Measurements from ENCODE around the gene CADM4.

CADM4 gene

GRCh38 chr19:43598445-43599240, 41.0 kb downstream of the CADM4 start:
- Histone ChIP-seq H3K27ac (ENCODE audit: low read length) (no peak overlapping the region), H3K9me3 (ENCODE audit: insufficient read depth, low read depth, low read length) (no peaks in the 10 kb centered on the region), H3K36me3 (ENCODE audit: insufficient read depth, low read depth, low read length) (peaks cover 40% of the 10 kb centered on the region), H3K9ac (ENCODE audit: low read depth, low read length) (no peak overlapping the region), H3K27me3 (ENCODE audit: insufficient read depth, low read length) (no peaks in the 10 kb centered on the region), H3K4me1 (ENCODE audit: insufficient read depth, low read length) (peaks cover 7% of the 10 kb centered on the region; the same call in 1 of the 2 replicates), H3K4me3 (ENCODE audit: low read length) (no peak overlapping the region)

- H3K9ac ChIP-seq (ENCODE audit: low read depth, low read length): peak overlapping the region; percentile 96
- peaks cover 47% of the 10 kb centered on the region for H3K36me3 ChIP-seq (ENCODE audit: insufficient read depth, low read depth, low read length)
- H3K27me3 ChIP-seq (ENCODE audit: insufficient read depth, low read length): no peaks in the 10 kb centered on the region
- no peaks in the 10 kb centered on the region for H3K9me3 ChIP-seq (ENCODE audit: insufficient read depth, low read depth, low read length)
- no peak overlapping the region for H3K27ac ChIP-seq (ENCODE audit: low read length)
- peak overlapping the region; percentile 96 for H3K4me3 ChIP-seq (ENCODE audit: low read length)
- peaks cover 7% of the 10 kb centered on the region; the same call in 1 of the 2 replicates for H3K4me1 ChIP-seq (ENCODE audit: insufficient read depth, low read length)
Observed at GRCh38 chr19:43597876-43598275, 41.8 kb downstream of the CADM4 start.

GRCh38 chr19:43596842-43597461, 42.7 kb downstream of the CADM4 start:
- peak overlapping the region; percentile 96 for H3K4me3 ChIP-seq (ENCODE audit: low read length)
- H3K9me3 ChIP-seq (ENCODE audit: insufficient read depth, low read depth, low read length): no peaks in the 10 kb centered on the region
- H3K36me3 ChIP-seq (ENCODE audit: insufficient read depth, low read depth, low read length): peaks cover 51% of the 10 kb centered on the region
- peaks cover 7% of the 10 kb centered on the region; the same call in 1 of the 2 replicates for H3K4me1 ChIP-seq (ENCODE audit: insufficient read depth, low read length)
- H3K9ac ChIP-seq (ENCODE audit: low read depth, low read length): peak overlapping the region; percentile 96
- peak overlapping the region; percentile 84 for H3K27ac ChIP-seq (ENCODE audit: low read length)
- H3K27me3 ChIP-seq (ENCODE audit: insufficient read depth, low read length): no peaks in the 10 kb centered on the region

GRCh38 chr19:43595999-43596841, 43.4 kb downstream of the CADM4 start, which contains the start of the genes IRGQ and ZNF576:
Gene IRGQ (minus strand): TSS chr19:43596134. CDS start chr19:43595338, 796 bp downstream.
Gene ZNF576 (plus strand): TSS chr19:43596595. CDS start chr19:43597109, 514 bp downstream.
- H3K36me3 ChIP-seq (ENCODE audit: insufficient read depth, low read depth, low read length): peaks cover 47% of the 10 kb centered on the region
- H3K9me3 ChIP-seq (ENCODE audit: insufficient read depth, low read depth, low read length): no peaks in the 10 kb centered on the region
- H3K27me3 ChIP-seq (ENCODE audit: insufficient read depth, low read length): no peaks in the 10 kb centered on the region
- peak within 1 kb of the TSS; percentile 97 for H3K4me3 ChIP-seq (ENCODE audit: low read length)
- peak within 1 kb of the TSS; percentile 96 for H3K9ac ChIP-seq (ENCODE audit: low read depth, low read length)
- H3K4me1 ChIP-seq (ENCODE audit: insufficient read depth, low read length): peaks cover 7% of the 10 kb centered on the region; the same call in 1 of the 2 replicates
- H3K27ac ChIP-seq (ENCODE audit: low read length): peak within 1 kb of the TSS; percentile 84

GRCh38 chr19:43595605-43595998, 44.0 kb downstream of the CADM4 start:
- peak overlapping the region; percentile 97 for H3K4me3 ChIP-seq (ENCODE audit: low read length)
- H3K27me3 ChIP-seq (ENCODE audit: insufficient read depth, low read length): no peaks in the 10 kb centered on the region
- H3K4me1 ChIP-seq (ENCODE audit: insufficient read depth, low read length): peaks cover 7% of the 10 kb centered on the region; the same call in 1 of the 2 replicates
- H3K27ac ChIP-seq (ENCODE audit: low read length): no peak overlapping the region
- peaks cover 52% of the 10 kb centered on the region for H3K36me3 ChIP-seq (ENCODE audit: insufficient read depth, low read depth, low read length)
- H3K9me3 ChIP-seq (ENCODE audit: insufficient read depth, low read depth, low read length): no peaks in the 10 kb centered on the region
- peak overlapping the region; percentile 95 for H3K9ac ChIP-seq (ENCODE audit: low read depth, low read length)

- no peaks in the 10 kb centered on the region for H3K9me3 ChIP-seq (ENCODE audit: insufficient read depth, low read depth, low read length)
- peak overlapping the region; percentile 95 for H3K9ac ChIP-seq (ENCODE audit: low read depth, low read length)
- H3K27ac ChIP-seq (ENCODE audit: low read length): no peak overlapping the region
- peaks cover 55% of the 10 kb centered on the region for H3K36me3 ChIP-seq (ENCODE audit: insufficient read depth, low read depth, low read length)
- H3K4me3 ChIP-seq (ENCODE audit: low read length): peak overlapping the region; percentile 97
- H3K27me3 ChIP-seq (ENCODE audit: insufficient read depth, low read length): no peaks in the 10 kb centered on the region
- peaks cover 7% of the 10 kb centered on the region; the same call in 1 of the 2 replicates for H3K4me1 ChIP-seq (ENCODE audit: insufficient read depth, low read length)
Observed at GRCh38 chr19:43594710-43595604, 44.7 kb downstream of the CADM4 start.

- no peak overlapping the region for H3K27ac ChIP-seq (ENCODE audit: low read length)
- H3K27me3 ChIP-seq (ENCODE audit: insufficient read depth, low read length): no peaks in the 10 kb centered on the region
- no peak overlapping the region for H3K9ac ChIP-seq (ENCODE audit: low read depth, low read length)
- H3K9me3 ChIP-seq (ENCODE audit: insufficient read depth, low read depth, low read length): no peaks in the 10 kb centered on the region
- peaks cover 48% of the 10 kb centered on the region for H3K36me3 ChIP-seq (ENCODE audit: insufficient read depth, low read depth, low read length)
- peak overlapping the region; percentile 97; the same call in 1 of the 2 replicates for H3K4me3 ChIP-seq (ENCODE audit: low read length)
- peaks cover 7% of the 10 kb centered on the region; the same call in 1 of the 2 replicates for H3K4me1 ChIP-seq (ENCODE audit: insufficient read depth, low read length)
Observed at GRCh38 chr19:43594081-43594697, 45.5 kb downstream of the CADM4 start.

- no peak overlapping the region for H3K27ac ChIP-seq (ENCODE audit: low read length)
- H3K4me3 ChIP-seq (ENCODE audit: low read length): no peak overlapping the region
- H3K9ac ChIP-seq (ENCODE audit: low read depth, low read length): no peak overlapping the region
- peaks cover 7% of the 10 kb centered on the region; the same call in 1 of the 2 replicates for H3K4me1 ChIP-seq (ENCODE audit: insufficient read depth, low read length)
- H3K9me3 ChIP-seq (ENCODE audit: insufficient read depth, low read depth, low read length): no peaks in the 10 kb centered on the region
- H3K27me3 ChIP-seq (ENCODE audit: insufficient read depth, low read length): no peaks in the 10 kb centered on the region
- H3K36me3 ChIP-seq (ENCODE audit: insufficient read depth, low read depth, low read length): peaks cover 35% of the 10 kb centered on the region
Observed at GRCh38 chr19:43592800-43593350, 46.8 kb downstream of the CADM4 start.

GRCh38 chr19:43591904-43592772, 47.5 kb downstream of the CADM4 start:
- Histone ChIP-seq H3K27me3 (ENCODE audit: insufficient read depth, low read length) (no peaks in the 10 kb centered on the region), H3K4me1 (ENCODE audit: insufficient read depth, low read length) (peaks cover 2% of the 10 kb centered on the region; the same call in 1 of the 2 replicates), H3K36me3 (ENCODE audit: insufficient read depth, low read depth, low read length) (peaks cover 33% of the 10 kb centered on the region)

More at GRCh38 chr19:43591904-43592772, 47.5 kb downstream of the CADM4 start:
- no peak overlapping the region for H3K4me3 ChIP-seq (ENCODE audit: low read length)
- H3K9me3 ChIP-seq (ENCODE audit: insufficient read depth, low read depth, low read length): no peaks in the 10 kb centered on the region
- H3K27ac ChIP-seq (ENCODE audit: low read length): no peak overlapping the region
- H3K9ac ChIP-seq (ENCODE audit: low read depth, low read length): no peak overlapping the region

All from iPS-20b (cell line).